IPS-11a (cell line): ENCODE data around the gene CELF1.

Experiments used
- H3K4me3 ChIP-seq: one replicate; pipeline ENCODE4 v1.5.1; 2013; ENCODE audit warnings: low read depth, low read length, control low read depth

The CELF1 gene

GRCh38 chr11:47552566-47553405 is at the start of gene CELF1:
TSS of gene CELF1 (minus strand) at chr11:47553132. CDS start at chr11:47499523, 53,609 bp downstream.
- peak within 1 kb of the TSS; percentile 90 for H3K4me3 ChIP-seq

- H3K4me3 ChIP-seq, result no peak overlapping the region
These were observed 47.0 kb upstream of the CELF1 start for GRCh38 chr11:47599902-47600301.

- H3K4me3 ChIP-seq, result no peak overlapping the region
These were observed 43.0 kb upstream of the CELF1 start for GRCh38 chr11:47595967-47596366.

- H3K4me3 ChIP-seq, result no peak overlapping the region
These were observed 42.1 kb upstream of the CELF1 start for GRCh38 chr11:47595029-47595428.

GRCh38 chr11:47593934-47594855 is 41.3 kb upstream of the CELF1 start, which contains the start of gene C1QTNF4:
TSS of gene C1QTNF4 (minus strand) at chr11:47594411. CDS start at chr11:47590810, 3,601 bp downstream.
- H3K4me3 ChIP-seq, result peak within 1 kb of the TSS; percentile 50

- H3K4me3 ChIP-seq, result peak overlapping the region; percentile 50
These were observed 40.6 kb upstream of the CELF1 start for GRCh38 chr11:47593492-47593933.

- H3K4me3 ChIP-seq, result no peak overlapping the region
These were observed 40.0 kb upstream of the CELF1 start for GRCh38 chr11:47592970-47593369.

GRCh38 chr11:47592251-47592650 is 39.3 kb upstream of the CELF1 start:
- H3K4me3 ChIP-seq, result no peak overlapping the region

- H3K4me3 ChIP-seq, result no peak overlapping the region
These were observed 38.8 kb upstream of the CELF1 start for GRCh38 chr11:47591764-47592163.

- no peak overlapping the region for H3K4me3 ChIP-seq
These were observed 37.3 kb upstream of the CELF1 start for GRCh38 chr11:47589977-47590861.

GRCh38 chr11:47589584-47589976 is 36.6 kb upstream of the CELF1 start:
- H3K4me3 ChIP-seq, result no peak overlapping the region

GRCh38 chr11:47589118-47589517 is 36.2 kb upstream of the CELF1 start:
- H3K4me3 ChIP-seq, result no peak overlapping the region

- H3K4me3 ChIP-seq, result no peak overlapping the region
These were observed 34.9 kb upstream of the CELF1 start for GRCh38 chr11:47587723-47588326.

- H3K4me3 ChIP-seq, result no peak overlapping the region
These were observed 34.2 kb upstream of the CELF1 start for GRCh38 chr11:47587039-47587716.

- no peak within 1 kb of the TSS for H3K4me3 ChIP-seq
These were observed 33.3 kb upstream of the CELF1 start, which contains the start of gene FAM180B for GRCh38 chr11:47586098-47586855. TSS of gene FAM180B (plus strand) at chr11:47586678. CDS start at chr11:47586769, 91 bp downstream.

- no peak overlapping the region for H3K4me3 ChIP-seq
These were observed 30.9 kb upstream of the CELF1 start for GRCh38 chr11:47583844-47584243.

GRCh38 chr11:47578524-47579494 is 25.9 kb upstream of the CELF1 start, which contains the start of the genes KBTBD4 and NDUFS3:
TSS of gene KBTBD4 (minus strand) at chr11:47578970. CDS start at chr11:47578951, 19 bp downstream.
TSS of gene NDUFS3 (plus strand) at chr11:47579074. CDS start at chr11:47579092, 18 bp downstream.
- H3K4me3 ChIP-seq, result peak within 1 kb of the TSS; percentile 98
